Neuronal stem cell (in vitro differentiated cells): Measurements from ENCODE around the gene NIPA2.

Source experiments
- DNase-seq: peaks from one replicate; pipeline ENCODE4 v3.0.0-alpha.2; 2013; ENCODE audit warnings: low spot score
- H2AFZ ChIP-seq: one replicate; pipeline ENCODE4 v1.6.1; 2013; ENCODE audit warnings: mild to moderate bottlenecking, low read length, inconsistent platforms
- H2AK5ac ChIP-seq: 2 replicates; pipeline ENCODE4 v1.6.1; 2013; ENCODE audit warnings: low read depth, mild to moderate bottlenecking, inconsistent platforms, low read length, moderate library complexity, mixed read lengths
- H2BK120ac ChIP-seq: 2 replicates; pipeline ENCODE4 v1.6.1; 2013; ENCODE audit warnings: low read depth, mild to moderate bottlenecking, inconsistent platforms, low read length, moderate library complexity, mixed read lengths
- H2BK12ac ChIP-seq: one replicate; pipeline ENCODE4 v1.6.1; 2013; ENCODE audit warnings: low read length, inconsistent platforms
- H2BK15ac ChIP-seq: 2 replicates; pipeline ENCODE4 v1.6.1; 2013; ENCODE audit warnings: mild to moderate bottlenecking, low read length, inconsistent platforms, mixed read lengths
- H2BK5ac ChIP-seq: one replicate; pipeline ENCODE4 v1.6.1; 2013; ENCODE audit warnings: inconsistent platforms, mild to moderate bottlenecking, low read length, moderate library complexity
- H3K14ac ChIP-seq: one replicate; pipeline ENCODE4 v1.6.1; 2013; ENCODE audit warnings: low read length, inconsistent platforms
- H3K18ac ChIP-seq: 2 replicates; pipeline ENCODE4 v1.6.1; 2013; ENCODE audit warnings: low read length, inconsistent platforms
- H3K23ac ChIP-seq: 2 replicates; pipeline ENCODE4 v1.6.1; 2013; ENCODE audit warnings: low read depth, mild to moderate bottlenecking, mixed read lengths, low read length, inconsistent platforms; ENCODE audit not compliant: poor library complexity
- H3K27ac ChIP-seq: replicated peaks from 3 replicates; pipeline ENCODE4 v1.5.1; 2013; ENCODE audit warnings: low read length, inconsistent platforms
- H3K27me3 ChIP-seq, 3 experiments: 2 replicates each; pipeline ENCODE4 v1.6.1; 2013; ENCODE audit warnings: low read length in 3 of 3, mild to moderate bottlenecking in 2 of 3, inconsistent platforms in 1 of 3, low read depth in 1 of 3, mixed read lengths in 1 of 3, moderate library complexity in 1 of 3; ENCODE audit not compliant: control insufficient read depth in 3 of 3, insufficient read depth in 3 of 3
- H3K36me3 ChIP-seq, 2 donors: replicated peaks in 1 of 2; 2 replicates each; pipeline ENCODE4 v1.6.1; 2013; ENCODE audit warnings: low read length in 2 of 2; ENCODE audit not compliant: control insufficient read depth in 2 of 2, insufficient read depth in 2 of 2
- H3K4ac ChIP-seq: 2 replicates; pipeline ENCODE4 v1.6.1; 2013; ENCODE audit warnings: inconsistent platforms, mild to moderate bottlenecking, low read length, moderate library complexity
- H3K4me1 ChIP-seq, 2 donors: 1 replicate in 1 of 2; 2 replicates in 1 of 2; pipeline ENCODE4 v1.6.1; 2013; ENCODE audit warnings: low read length in 2 of 2, low read depth in 1 of 2; ENCODE audit not compliant: control insufficient read depth in 2 of 2, insufficient read depth in 1 of 2
- H3K4me2 ChIP-seq: one replicate; pipeline ENCODE4 v1.6.1; 2013; ENCODE audit warnings: mild to moderate bottlenecking, low read length, inconsistent platforms; ENCODE audit not compliant: insufficient read depth, poor library complexity, severe bottlenecking
- H3K4me3 ChIP-seq, 2 donors: 2 replicates each; pipeline ENCODE4 v1.5.1; 2013; ENCODE audit warnings: low read length in 2 of 2, mild to moderate bottlenecking in 2 of 2, inconsistent platforms in 1 of 2, moderate library complexity in 1 of 2
- H3K79me1 ChIP-seq: one replicate; pipeline ENCODE4 v1.6.1; 2013; ENCODE audit warnings: low read depth, mild to moderate bottlenecking, inconsistent platforms, low read length, moderate library complexity
- H3K9ac ChIP-seq: one replicate; pipeline ENCODE4 v1.6.1; 2013; ENCODE audit warnings: mild to moderate bottlenecking, low read depth, low read length, inconsistent platforms; ENCODE audit not compliant: poor library complexity
- H3K9me3 ChIP-seq, 2 donors: replicated peaks in 1 of 2; 2 replicates each; pipeline versions ENCODE3 to v1.6.1; 2013; ENCODE audit warnings: low read length in 2 of 2, mild to moderate bottlenecking in 2 of 2, inconsistent platforms in 1 of 2, low read depth in 1 of 2, mixed read lengths in 1 of 2, moderate library complexity in 1 of 2; ENCODE audit not compliant: control insufficient read depth in 2 of 2, insufficient read depth in 1 of 2
- H4K8ac ChIP-seq: one replicate; pipeline ENCODE4 v1.6.1; 2013; ENCODE audit warnings: low read depth, mild to moderate bottlenecking, inconsistent platforms, low read length, moderate library complexity
- H4K91ac ChIP-seq: one replicate; pipeline ENCODE4 v1.6.1; 2013; ENCODE audit warnings: low read length, low read depth, mild to moderate bottlenecking, inconsistent platforms; ENCODE audit not compliant: poor library complexity
- WGBS, 2 donors: extraction: QIAGEN DNeasy Blood & Tissue Kit; methylation state at CpG; one replicate each; pipeline ENCODE4 v1.1.7; 2013; ENCODE audit warnings: missing lambda C conversion rate in 2 of 2, mixed read lengths in 1 of 2; ENCODE audit not compliant: insufficient read length in 2 of 2, insufficient replicate concordance in 1 of 2; ENCODE audit errors: extremely low coverage in 2 of 2; 5-methylcytosine and 5-hydroxymethylcytosine counted together

The NIPA2 gene

GRCh38 chr15:22895465-22896190 is 57.2 kb downstream of the NIPA2 start:
- H3K27me3 ChIP-seq: no peaks in the 10 kb centered on the region
- H2BK15ac ChIP-seq: no peak overlapping the region
- no peak overlapping the region for H2BK5ac ChIP-seq
- H3K4ac ChIP-seq: no peak overlapping the region
- H3K14ac ChIP-seq: no peak overlapping the region
- H3K23ac ChIP-seq: no peak overlapping the region
- no peak overlapping the region for H2BK12ac ChIP-seq
- no CpG with 5 or more reads among the region's 10 CpGs for WGBS, 2 donors
- H3K4me3 ChIP-seq: no peak overlapping the region
- H4K91ac ChIP-seq: no peak overlapping the region
- H3K4me2 ChIP-seq: no peak overlapping the region
- H2AFZ ChIP-seq: no peak overlapping the region
- H3K9ac ChIP-seq: no peak overlapping the region
- peaks cover 27 to 67% of the 10 kb centered on the region in 2 donors for H3K36me3 ChIP-seq
- no peak overlapping the region for H2BK120ac ChIP-seq
- H3K4me1 ChIP-seq: no peaks in the 10 kb centered on the region
- H4K8ac ChIP-seq: no peak overlapping the region
- no peak overlapping the region for H3K18ac ChIP-seq
- H3K79me1 ChIP-seq: no peaks in the 10 kb centered on the region
- DNase-seq: no peak
- no peak overlapping the region for H3K27ac ChIP-seq
- no peak overlapping the region for H2AK5ac ChIP-seq
- H3K9me3 ChIP-seq: peaks cover 0 to 3% of the 10 kb centered on the region in 2 donors

- no peak overlapping the region for H3K9ac ChIP-seq
- H2BK5ac ChIP-seq: no peak overlapping the region
- no peak overlapping the region for H3K14ac ChIP-seq
- H3K27ac ChIP-seq: no peak overlapping the region
- H2AFZ ChIP-seq: no peak overlapping the region
- WGBS, 2 donors: no CpG with 5 or more reads among the region's 11 CpGs
- no peak overlapping the region for H2BK15ac ChIP-seq
- H3K4ac ChIP-seq: peak overlapping the region; percentile 78
- H3K4me2 ChIP-seq: no peak overlapping the region
- peak overlapping the region; percentile 89 for H3K23ac ChIP-seq
- H2AK5ac ChIP-seq: no peak overlapping the region
- H2BK120ac ChIP-seq: no peak overlapping the region
- H3K27me3 ChIP-seq: no peaks in the 10 kb centered on the region
- H3K79me1 ChIP-seq: peaks cover 14% of the 10 kb centered on the region
- H4K91ac ChIP-seq: no peak overlapping the region
- H3K36me3 ChIP-seq: peaks cover 42 to 77% of the 10 kb centered on the region in 2 donors
- no peak overlapping the region for H3K4me3 ChIP-seq
- H3K4me1 ChIP-seq: no peaks in the 10 kb centered on the region
- no peaks in the 10 kb centered on the region for H3K9me3 ChIP-seq
- H2BK12ac ChIP-seq: no peak overlapping the region
- H4K8ac ChIP-seq: peak overlapping the region; percentile 43
- DNase-seq: no peak
- no peak overlapping the region for H3K18ac ChIP-seq
Observed at GRCh38 chr15:22902046-22902445, 63.6 kb downstream of the NIPA2 start.

GRCh38 chr15:22902578-22902977 is 64.1 kb downstream of the NIPA2 start:
- H3K36me3 ChIP-seq: peaks cover 44 to 78% of the 10 kb centered on the region in 2 donors
- H2BK120ac ChIP-seq: no peak overlapping the region
- no peaks in the 10 kb centered on the region for H3K9me3 ChIP-seq
- no peaks in the 10 kb centered on the region for H3K27me3 ChIP-seq
- H3K4me3 ChIP-seq: no peak overlapping the region
- H2AFZ ChIP-seq: no peak overlapping the region
- peak overlapping the region; percentile 28 for H3K18ac ChIP-seq
- H3K79me1 ChIP-seq: peaks cover 14% of the 10 kb centered on the region
- no peak overlapping the region for H2BK15ac ChIP-seq
- H3K14ac ChIP-seq: peak overlapping the region; percentile 8
- no peak overlapping the region for H3K27ac ChIP-seq
- no peak overlapping the region for H4K8ac ChIP-seq
- H3K4me1 ChIP-seq: no peaks in the 10 kb centered on the region
- H2BK12ac ChIP-seq: no peak overlapping the region
- no peak overlapping the region for H3K4ac ChIP-seq
- H2AK5ac ChIP-seq: no peak overlapping the region
- H3K4me2 ChIP-seq: no peak overlapping the region
- no peak for DNase-seq
- H3K23ac ChIP-seq: peak overlapping the region; percentile 65
- no peak overlapping the region for H4K91ac ChIP-seq
- no CpG with 5 or more reads among the region's 12 CpGs for WGBS, 2 donors
- no peak overlapping the region for H3K9ac ChIP-seq
- H2BK5ac ChIP-seq: peak overlapping the region; percentile 53

- no peak for DNase-seq
- peaks cover 14% of the 10 kb centered on the region for H3K79me1 ChIP-seq
- H3K27me3 ChIP-seq: no peaks in the 10 kb centered on the region
- no peak overlapping the region for H3K18ac ChIP-seq
- no peak overlapping the region for H3K4me3 ChIP-seq
- H3K36me3 ChIP-seq: peaks cover 42 to 78% of the 10 kb centered on the region in 2 donors
- no peak overlapping the region for H2AK5ac ChIP-seq
- no peak overlapping the region for H4K8ac ChIP-seq
- no peak overlapping the region for H2AFZ ChIP-seq
- H3K4ac ChIP-seq: no peak overlapping the region
- H4K91ac ChIP-seq: no peak overlapping the region
- H2BK5ac ChIP-seq: peak overlapping the region; percentile 53
- H3K9ac ChIP-seq: no peak overlapping the region
- no CpG with 5 or more reads among the region's 11 CpGs for WGBS, 2 donors
- no peak overlapping the region for H2BK120ac ChIP-seq
- no peaks in the 10 kb centered on the region for H3K9me3 ChIP-seq
- H3K4me1 ChIP-seq: no peaks in the 10 kb centered on the region
- H3K27ac ChIP-seq: no peak overlapping the region
- H2BK15ac ChIP-seq: no peak overlapping the region
- H3K4me2 ChIP-seq: no peak overlapping the region
- peak overlapping the region; percentile 65 for H3K23ac ChIP-seq
- no peak overlapping the region for H2BK12ac ChIP-seq
- peak overlapping the region; percentile 8 for H3K14ac ChIP-seq
Observed at GRCh38 chr15:22902981-22903380, 64.5 kb downstream of the NIPA2 start.
